ENCODE measurements around the gene SUCLG2. TPM values are rescaled to one million over a fixed set of nuclear protein-coding genes. Genes with fewer than 3 reads are reported as not detected.
"Not testable (repeated sequence)": the region's sequence is repeated elsewhere in the genome, so short reads cannot be mapped to it uniquely, and the experiment has no call there.

The SUCLG2 gene
- total RNA-seq, 1 donor from 2014 or later: 53.8 TPM

- Histone ChIP-seq H3K9me3 (no peaks in the 10 kb centered on the region), H3K4me3 (no peak overlapping the region), H3K27ac (no peak overlapping the region), H3K36me3 (no peaks in the 10 kb centered on the region), H3K4me1 (no peaks in the 10 kb centered on the region), H3K27me3 (no peaks in the 10 kb centered on the region)
- ATAC-seq (no peak), DNase-seq (no peak)
- TF ChIP-seq, protein P1, sequence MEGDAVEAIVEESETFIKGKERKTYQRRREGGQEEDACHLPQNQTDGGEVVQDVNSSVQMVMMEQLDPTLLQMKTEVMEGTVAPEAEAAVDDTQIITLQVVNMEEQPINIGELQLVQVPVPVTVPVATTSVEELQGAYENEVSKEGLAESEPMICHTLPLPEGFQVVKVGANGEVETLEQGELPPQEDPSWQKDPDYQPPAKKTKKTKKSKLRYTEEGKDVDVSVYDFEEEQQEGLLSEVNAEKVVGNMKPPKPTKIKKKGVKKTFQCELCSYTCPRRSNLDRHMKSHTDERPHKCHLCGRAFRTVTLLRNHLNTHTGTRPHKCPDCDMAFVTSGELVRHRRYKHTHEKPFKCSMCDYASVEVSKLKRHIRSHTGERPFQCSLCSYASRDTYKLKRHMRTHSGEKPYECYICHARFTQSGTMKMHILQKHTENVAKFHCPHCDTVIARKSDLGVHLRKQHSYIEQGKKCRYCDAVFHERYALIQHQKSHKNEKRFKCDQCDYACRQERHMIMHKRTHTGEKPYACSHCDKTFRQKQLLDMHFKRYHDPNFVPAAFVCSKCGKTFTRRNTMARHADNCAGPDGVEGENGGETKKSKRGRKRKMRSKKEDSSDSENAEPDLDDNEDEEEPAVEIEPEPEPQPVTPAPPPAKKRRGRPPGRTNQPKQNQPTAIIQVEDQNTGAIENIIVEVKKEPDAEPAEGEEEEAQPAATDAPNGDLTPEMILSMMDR (IDR thresholded peaks at IDR 0.05): no peak
- intact Hi-C loops (cut with DNase I): no loop called here
These were observed 59.0 kb downstream of the SUCLG2 start for GRCh38 chr3:67595424-67595823.

DNA sequence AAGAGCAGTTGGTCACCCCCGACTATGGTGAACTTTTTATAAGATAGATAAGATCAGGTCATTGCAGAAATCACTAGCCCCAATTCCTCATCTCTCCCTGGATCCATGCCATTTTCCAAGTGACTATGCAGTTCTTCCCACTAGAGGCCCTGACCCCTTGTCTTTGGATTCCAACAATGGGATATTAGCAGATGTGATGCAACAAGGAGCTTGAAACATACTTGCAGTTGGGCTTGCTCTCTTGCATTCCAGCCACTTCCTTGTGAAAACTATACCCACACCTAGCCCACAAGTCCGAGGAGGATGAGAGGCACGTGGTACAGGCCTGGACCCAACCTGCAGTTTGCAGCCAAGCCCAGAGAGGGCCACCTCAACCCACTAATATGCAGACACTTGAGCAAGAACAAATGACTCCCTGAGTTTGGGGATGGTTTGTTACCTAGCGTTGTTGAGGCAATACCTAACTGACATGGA lies 60.6 kb downstream of the SUCLG2 start:
- no peaks in the 10 kb centered on the region for H3K4me1 ChIP-seq
- no peaks in the 10 kb centered on the region for H3K9me3 ChIP-seq
- H3K27me3 ChIP-seq: no peaks in the 10 kb centered on the region
- ATAC-seq (peak; percentile 60), DNase-seq (no peak)
- intact Hi-C loops (cut with DNase I): no loop called here
- H3K27ac ChIP-seq: no peak overlapping the region
- no peaks in the 10 kb centered on the region for H3K36me3 ChIP-seq
- TF ChIP-seq, protein P1 (IDR thresholded peaks at IDR 0.05): no peak
- no peak overlapping the region for H3K4me3 ChIP-seq

- intact Hi-C loops (cut with DNase I): no loop called here
- Histone ChIP-seq H3K4me3 (no peak overlapping the region), H3K27ac (no peak overlapping the region), H3K9me3 (no peaks in the 10 kb centered on the region), H3K27me3 (no peaks in the 10 kb centered on the region), H3K4me1 (no peaks in the 10 kb centered on the region), H3K36me3 (no peaks in the 10 kb centered on the region)
- TF ChIP-seq, protein P1 (IDR thresholded peaks at IDR 0.05): no peak
- ATAC-seq (no peak), DNase-seq (no peak)
These were observed 62.4 kb downstream of the SUCLG2 start for GRCh38 chr3:67592057-67592456.

DNA sequence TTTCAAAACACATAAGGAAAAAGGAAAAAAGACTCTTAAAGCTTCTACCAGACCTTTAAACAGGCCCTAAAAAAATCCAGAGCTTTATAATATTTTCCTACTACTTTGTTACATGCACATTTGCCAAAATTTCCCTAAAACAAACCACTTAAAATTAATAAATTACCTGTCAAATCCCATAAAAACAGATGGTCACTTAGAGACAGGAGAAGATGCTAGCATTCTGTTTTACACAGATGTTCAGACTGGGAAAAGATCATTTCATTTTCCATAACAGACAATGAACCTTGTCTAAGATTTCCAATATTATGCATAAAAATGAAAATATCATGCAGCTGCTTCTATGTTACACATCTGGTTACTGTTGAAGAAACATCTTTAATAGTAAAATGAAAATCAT lies 66.6 kb downstream of the SUCLG2 start:
- intact Hi-C loops (cut with DNase I): no loop called here
- TF ChIP-seq, protein P1 (IDR thresholded peaks at IDR 0.05): no peak
- Histone ChIP-seq H3K9me3 (no peaks in the 10 kb centered on the region), H3K4me3 (no peak overlapping the region), H3K36me3 (no peaks in the 10 kb centered on the region), H3K4me1 (no peaks in the 10 kb centered on the region), H3K27ac (no peak overlapping the region), H3K27me3 (no peaks in the 10 kb centered on the region)
- no peak for ATAC-seq
- DNase-seq: no peak

GRCh38 chr3:67587301-67587700 lies 67.1 kb downstream of the SUCLG2 start:
- no peaks in the 10 kb centered on the region for H3K9me3 ChIP-seq
- no peaks in the 10 kb centered on the region for H3K36me3 ChIP-seq
- H3K4me1 ChIP-seq: no peaks in the 10 kb centered on the region
- no peak for ATAC-seq
- no peak overlapping the region for H3K4me3 ChIP-seq
- no peak overlapping the region for H3K27ac ChIP-seq
- no peak for DNase-seq
- TF ChIP-seq, protein P1 (IDR thresholded peaks at IDR 0.05): no peak
- no peaks in the 10 kb centered on the region for H3K27me3 ChIP-seq
- intact Hi-C loops (cut with DNase I): no loop called here

- ATAC-seq; DNase-seq; H3K36me3 ChIP-seq; intact Hi-C loops (cut with DNase I); H3K27ac ChIP-seq; H3K4me3 ChIP-seq; H3K27me3 ChIP-seq; H3K9me3 ChIP-seq; H3K4me1 ChIP-seq: not testable (repeated sequence)
These were observed 69.8 kb downstream of the SUCLG2 start for GRCh38 chr3:67584608-67585007.

Measured in upper lobe of right lung (tissue), 1 donor.